Karpas-422 (cell line): Measurements from ENCODE around the gene SGIP1. TPM values are rescaled to one million over a fixed set of nuclear protein-coding genes. Genes with fewer than 3 reads are reported as not detected.

Source experiments
- small RNA-seq: library from RNA; depleted of rRNA; stranded (forward); fragments of <200 nt; gene quantifications from one replicate; pipeline ENCODE3, GENCODE V24; 2014
- total RNA-seq: library from RNA; depleted of rRNA; stranded (reverse); fragments of >200 nt; shearing (Covaris generic); gene quantifications from 2 replicates; pipeline ENCODE4 v1.2.3, GENCODE V29; 2014; ENCODE audit warnings: low replicate concordance; rRNA removed

The SGIP1 gene
- total RNA-seq, 1 experiment from 2014 or later = not detected

Small RNA genes within 50 kb of the gene (small RNA-seq; reads per million reads assigned to genes)
- gene MIR3117 = not detected

Other genes starting within 250 kb of the SGIP1 start
- not detected in 2 replicates for gene DYNLT5, start 218.3 kb downstream of the SGIP1 start, total RNA-seq